HUDEP-2 (cell line): ENCODE data around the gene SPRR2B.
"Not testable (repeated sequence)": the region's sequence is repeated elsewhere in the genome, so short reads cannot be mapped to it uniquely, and the experiment has no call there.

ENCODE experiments used
- DNase-seq, 76 experiments: peaks; one replicate each; lab custom pipeline; 2025; ENCODE audit not compliant: unreplicated experiment in 76 of 76; lab: John Stamatoyannopoulos, UW

Gene SPRR2B

DNA sequence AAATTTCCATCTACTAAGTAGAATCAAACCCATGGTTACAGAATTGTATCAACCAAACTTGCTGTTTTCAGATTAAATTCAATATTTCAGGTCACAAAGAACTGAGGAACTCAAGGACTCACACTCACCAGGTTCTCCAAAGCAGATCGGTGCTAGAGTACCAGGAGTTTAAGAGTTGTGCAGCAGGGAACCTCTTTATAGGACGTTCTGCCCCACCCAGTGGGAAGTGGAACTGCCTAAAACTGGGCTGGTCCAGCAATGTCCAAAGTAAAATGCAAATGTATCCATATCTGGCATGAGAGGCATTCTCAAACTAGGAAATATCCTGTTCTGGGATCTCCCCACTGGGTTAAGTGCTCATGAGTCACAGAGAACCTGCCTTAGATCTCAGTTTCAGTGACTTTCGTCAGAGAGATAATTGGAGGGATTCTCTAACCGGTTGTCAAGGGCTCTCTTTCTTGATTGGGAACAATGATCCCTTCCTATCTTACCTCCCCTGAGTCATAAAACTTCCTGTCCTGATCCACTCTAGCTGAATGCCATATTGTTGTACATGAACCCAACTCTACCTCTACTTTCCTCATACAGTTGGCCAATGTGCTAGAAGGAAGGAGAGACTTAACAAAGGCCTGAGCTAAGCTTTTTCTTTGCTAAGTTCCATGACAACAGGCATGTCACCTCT lies 30.3 kb downstream of the SPRR2B start, which contains the start of gene SPRR2D:
SPRR2D (minus strand) TSS at position 171 of the 682 bp plus-strand sequence. CDS start 774 bp downstream, outside the sequence.
- no peak for DNase-seq

DNA sequence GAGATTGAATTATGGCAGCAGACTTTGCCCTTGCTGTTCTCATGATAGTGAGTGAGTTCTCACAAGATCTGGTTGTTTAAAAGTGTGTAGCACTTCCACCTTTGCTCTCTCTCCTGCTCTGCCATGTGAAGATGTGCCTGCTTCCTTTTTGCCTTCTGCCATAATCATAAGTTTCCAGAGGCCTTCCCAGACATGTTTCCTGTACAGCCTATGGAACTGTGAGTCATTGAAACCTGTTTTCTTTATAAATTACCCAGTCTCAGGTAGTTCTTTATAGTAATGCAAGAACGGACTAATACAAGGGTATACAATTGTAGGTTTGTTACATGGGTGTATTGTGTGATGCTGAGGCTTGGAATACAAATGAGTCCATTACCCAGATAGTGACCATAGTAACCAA lies 36.2 kb downstream of the SPRR2B start:
- no peak for DNase-seq

DNA sequence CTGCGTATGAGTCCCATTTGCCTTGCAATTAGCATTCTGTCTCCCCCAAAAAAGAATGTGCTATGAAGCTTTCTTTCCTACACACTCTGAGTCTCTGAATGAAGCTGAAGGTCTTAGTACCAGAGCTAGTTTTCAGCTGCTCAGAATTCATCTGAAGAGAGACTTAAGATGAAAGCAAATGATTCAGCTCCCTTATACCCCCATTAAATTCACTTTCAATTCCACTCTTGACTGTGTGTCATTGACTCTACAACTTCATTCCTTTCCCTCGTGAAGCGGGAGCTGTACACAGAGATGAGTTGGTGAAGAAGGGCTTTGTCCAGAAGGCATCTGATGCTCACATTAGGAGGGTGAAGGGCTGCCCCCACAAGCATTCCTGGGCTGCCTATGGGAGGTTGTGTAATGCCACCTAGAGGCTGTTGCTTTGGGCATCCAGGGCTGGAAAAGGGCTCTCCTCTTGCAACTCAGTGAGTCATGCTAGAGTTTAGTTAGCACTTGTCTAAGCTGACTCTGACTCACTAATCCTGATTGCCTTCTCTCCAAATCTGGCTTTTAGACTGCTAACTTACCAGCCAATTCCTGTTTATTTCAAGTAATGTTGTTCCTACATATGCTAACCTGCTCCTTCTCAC lies 38.6 kb downstream of the SPRR2B start:
- peak in 32 of 76 experiments; percentile 5 to 51 (median 23) for DNase-seq

DNA sequence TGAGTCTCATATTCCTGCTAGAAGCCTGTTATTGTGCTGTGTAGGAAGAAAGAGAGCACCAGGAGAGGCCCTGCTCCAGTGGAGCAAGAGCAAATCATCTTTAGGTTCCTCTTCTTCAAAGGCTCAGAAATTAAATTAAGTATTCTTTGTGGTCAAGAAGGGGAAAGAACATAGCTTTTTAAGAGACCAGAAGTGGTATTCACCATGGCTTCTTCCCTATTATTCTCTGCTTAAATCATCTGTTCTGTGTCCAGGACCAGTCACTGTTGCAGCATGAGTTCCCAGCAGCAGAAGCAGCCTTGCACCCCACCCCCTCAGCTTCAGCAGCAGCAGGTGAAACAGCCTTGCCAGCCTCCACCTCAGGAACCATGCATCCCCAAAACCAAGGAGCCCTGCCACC lies 39.3 kb downstream of the SPRR2B start:
- DNase-seq, result no peak

DNA sequence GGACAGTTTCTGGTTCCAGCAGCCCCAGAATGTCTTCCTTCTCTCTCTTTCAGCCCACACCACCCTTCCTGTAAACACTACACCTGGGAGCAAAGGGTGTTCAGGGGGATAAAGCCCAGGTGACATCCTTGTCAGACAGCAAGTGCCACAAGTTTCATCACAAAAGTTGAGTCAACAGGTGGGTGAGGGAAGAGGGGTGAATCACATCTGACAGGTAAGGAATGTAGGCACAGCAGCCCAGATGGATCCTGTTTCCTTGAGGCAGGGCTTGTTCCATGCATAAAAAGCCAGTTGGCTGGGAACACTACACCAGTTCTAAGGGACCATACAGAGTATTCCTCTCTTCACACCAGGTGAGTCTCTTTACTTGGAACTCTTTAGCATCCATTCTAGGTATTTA lies 40.5 kb downstream of the SPRR2B start, which contains the start of gene SPRR1B:
SPRR1B (plus strand) TSS at position 309 of the 400 bp plus-strand sequence. CDS start 1,143 bp downstream, outside the sequence.
- DNase-seq, result no peak

DNA sequence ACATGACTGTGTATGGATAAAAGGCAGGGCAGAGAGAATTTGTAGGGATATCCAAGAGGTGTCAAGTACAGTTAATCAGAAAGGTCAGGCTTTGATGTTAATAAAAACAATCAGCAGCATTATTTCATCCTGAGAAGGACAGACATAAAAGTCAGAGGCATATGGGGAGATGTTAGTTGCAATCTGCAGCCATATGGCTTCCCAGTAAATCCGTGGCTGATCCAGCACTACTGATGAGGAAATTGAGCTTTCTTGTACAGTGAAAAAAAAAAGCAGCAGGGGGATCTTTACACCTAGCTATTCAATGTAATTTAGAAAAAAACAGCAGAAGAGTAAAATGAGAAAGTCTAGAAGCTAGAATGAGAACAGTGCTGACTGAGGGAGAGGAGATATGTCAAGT lies 42.6 kb downstream of the SPRR2B start:
- DNase-seq, result no peak

DNA sequence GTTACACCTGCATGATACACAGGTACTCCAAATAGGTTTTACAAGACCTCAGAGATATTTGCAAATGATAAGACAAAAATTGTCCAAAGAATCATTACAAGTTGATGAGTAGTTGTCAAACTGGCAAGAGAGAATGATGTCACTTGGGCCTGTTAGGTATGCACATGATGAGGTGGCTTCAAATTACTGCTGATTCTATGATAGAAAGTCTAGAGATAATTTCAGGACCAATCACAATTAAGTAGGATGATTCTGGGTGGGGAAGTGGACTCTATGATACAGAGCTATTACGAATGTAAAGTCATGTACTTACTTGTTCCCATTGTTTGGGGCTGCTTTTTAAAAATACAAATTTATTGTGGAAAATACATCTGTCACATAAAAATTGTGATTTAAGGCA lies 45.6 kb downstream of the SPRR2B start:
- no peak for DNase-seq

DNA sequence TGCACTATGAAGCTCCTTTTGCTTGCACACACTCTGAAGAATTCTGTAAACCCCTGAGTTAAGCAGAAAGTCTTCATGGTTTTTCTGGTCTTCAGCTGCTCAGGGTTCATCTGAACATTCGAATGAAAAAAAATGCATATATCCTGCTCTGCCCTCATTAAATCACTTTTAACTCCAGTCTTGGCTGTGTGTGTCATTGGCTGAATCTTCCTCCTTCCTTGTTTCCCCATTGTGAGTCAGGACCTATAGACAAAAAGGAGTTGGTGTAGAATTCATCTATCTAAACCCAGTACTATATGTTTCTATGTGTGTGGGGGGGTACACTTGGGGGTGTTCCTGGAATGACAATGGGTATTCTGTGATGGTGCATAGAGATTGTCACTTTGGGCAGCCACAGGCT lies 47.0 kb downstream of the SPRR2B start:
- DNase-seq, result no peak

DNA sequence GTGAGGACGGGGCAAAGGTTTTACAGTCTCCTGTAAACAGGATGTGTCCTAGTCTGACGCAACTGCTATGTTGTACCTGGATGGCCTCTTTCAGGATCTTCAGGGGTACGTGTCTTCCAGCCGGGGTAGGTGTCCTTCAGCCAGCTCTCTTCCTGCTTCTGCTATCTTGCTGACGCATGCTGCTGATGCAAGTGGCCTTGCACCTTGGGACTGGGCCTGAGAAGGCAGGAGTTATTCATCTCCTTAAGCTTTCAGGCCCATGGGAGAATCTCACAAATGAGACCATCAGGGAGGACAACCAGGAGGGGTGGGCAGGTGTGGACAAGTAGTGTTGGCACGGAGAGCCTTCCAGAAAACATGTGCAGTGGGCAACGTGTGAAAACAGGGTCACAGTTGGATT lies 48.3 kb downstream of the SPRR2B start:
- DNase-seq, result no peak

DNA sequence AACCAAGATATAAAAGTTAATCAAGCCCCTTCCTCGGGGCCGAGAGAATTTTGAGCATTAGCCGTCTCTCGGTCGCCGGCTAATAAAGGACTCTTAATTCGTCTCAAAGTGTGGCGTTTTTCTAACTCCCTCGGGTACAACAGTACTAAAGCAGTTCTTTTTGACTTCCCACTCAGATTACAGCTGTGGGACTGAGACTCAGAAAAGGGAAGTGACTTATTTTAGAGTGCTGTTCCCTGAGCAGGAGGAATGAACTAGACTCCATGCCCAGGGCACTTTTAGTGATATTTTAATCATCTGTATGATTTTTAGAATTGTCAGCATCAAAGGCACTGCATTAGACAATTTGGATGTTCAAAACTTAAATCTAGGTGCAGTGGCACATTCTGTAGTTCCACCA lies 49.1 kb downstream of the SPRR2B start:
- not testable (repeated sequence) for DNase-seq

DNA sequence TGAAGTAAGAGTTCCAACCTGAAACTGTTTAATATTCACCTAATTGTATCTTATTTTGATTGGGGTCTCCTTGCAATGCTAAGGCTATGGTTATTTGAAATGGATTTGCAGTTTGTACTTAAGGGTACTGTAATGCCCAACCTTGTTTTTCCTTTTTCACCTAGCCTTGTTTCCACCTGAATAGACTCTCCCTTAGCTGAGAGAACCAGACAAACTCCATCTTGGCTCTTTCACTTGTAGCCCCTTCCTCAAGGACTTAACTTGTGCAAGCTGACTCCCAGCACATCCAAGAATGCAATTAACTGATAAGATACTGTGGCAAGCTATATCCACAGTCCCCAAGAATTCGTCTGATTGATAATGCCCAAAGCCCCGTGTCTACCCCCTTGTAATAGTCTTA lies 49.6 kb downstream of the SPRR2B start:
- not testable (repeated sequence) for DNase-seq
